ENCODE measurements around the gene ELAVL1. TPM values are rescaled to one million over a fixed set of nuclear protein-coding genes. Genes with fewer than 3 reads are reported as not detected.

Gene ELAVL1
- total and polyA plus RNA-seq, 2 of the 13 experiments (the other 11 are each of a cell fraction or from before 2014, with no cell fraction given): 27.9 to 38.4 TPM

DNA sequence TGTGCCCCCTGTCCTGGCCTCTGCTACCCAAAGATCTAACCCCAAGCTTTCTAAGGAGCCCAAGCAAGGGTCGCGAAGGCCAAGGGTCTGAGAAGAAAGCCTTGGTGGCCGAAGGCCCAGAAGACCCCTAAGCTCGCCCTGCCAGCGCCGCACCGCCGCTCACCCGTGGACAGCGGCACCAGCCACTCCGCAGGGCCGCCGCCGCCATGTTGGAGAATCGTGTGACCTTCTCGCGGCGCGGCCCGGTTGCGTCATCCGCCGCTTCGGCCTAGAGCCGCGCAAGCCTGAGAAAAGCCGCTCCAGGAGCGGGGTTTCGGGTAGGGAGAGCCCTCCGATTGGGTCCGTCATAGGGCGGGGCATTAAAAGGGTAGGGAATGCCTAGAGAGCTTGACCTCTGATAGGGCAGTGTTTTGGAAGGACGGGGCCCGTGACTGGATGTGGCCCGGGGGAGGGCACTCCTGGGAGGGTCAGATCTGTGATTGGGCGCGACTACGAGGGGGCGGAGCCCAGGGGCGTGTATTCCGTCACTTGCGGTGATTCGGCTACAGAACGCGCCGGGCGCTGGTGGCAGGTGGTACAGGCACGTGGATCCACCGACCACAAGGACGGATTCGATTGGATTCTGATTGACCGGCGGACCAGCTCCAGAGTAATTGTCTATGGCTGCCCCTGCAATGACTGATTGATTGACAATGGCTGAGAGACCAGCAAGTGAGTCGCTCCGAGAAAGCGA is 61.8 kb downstream of the ELAVL1 start, which contains the start of gene TIMM44 (continued):
- peak; percentile 58; the same call in 1 of the 2 replicates for TF ChIP-seq ZSCAN31 (CRISPR knock-in tag; IDR thresholded peaks at IDR 0.05; ENCODE audit: low read depth)
- peak; percentile 76 for TF ChIP-seq TBX2 (CRISPR knock-in tag; IDR thresholded peaks at IDR 0.05; ENCODE audit: borderline replicate concordance)
- TF ChIP-seq MYNN (CRISPR knock-in tag; IDR thresholded peaks at IDR 0.05; ENCODE audit: low read depth): no peak
- no peak for TF ChIP-seq JUN (CRISPR knock-in tag; IDR thresholded peaks at IDR 0.05)
- TF ChIP-seq, protein P1, sequence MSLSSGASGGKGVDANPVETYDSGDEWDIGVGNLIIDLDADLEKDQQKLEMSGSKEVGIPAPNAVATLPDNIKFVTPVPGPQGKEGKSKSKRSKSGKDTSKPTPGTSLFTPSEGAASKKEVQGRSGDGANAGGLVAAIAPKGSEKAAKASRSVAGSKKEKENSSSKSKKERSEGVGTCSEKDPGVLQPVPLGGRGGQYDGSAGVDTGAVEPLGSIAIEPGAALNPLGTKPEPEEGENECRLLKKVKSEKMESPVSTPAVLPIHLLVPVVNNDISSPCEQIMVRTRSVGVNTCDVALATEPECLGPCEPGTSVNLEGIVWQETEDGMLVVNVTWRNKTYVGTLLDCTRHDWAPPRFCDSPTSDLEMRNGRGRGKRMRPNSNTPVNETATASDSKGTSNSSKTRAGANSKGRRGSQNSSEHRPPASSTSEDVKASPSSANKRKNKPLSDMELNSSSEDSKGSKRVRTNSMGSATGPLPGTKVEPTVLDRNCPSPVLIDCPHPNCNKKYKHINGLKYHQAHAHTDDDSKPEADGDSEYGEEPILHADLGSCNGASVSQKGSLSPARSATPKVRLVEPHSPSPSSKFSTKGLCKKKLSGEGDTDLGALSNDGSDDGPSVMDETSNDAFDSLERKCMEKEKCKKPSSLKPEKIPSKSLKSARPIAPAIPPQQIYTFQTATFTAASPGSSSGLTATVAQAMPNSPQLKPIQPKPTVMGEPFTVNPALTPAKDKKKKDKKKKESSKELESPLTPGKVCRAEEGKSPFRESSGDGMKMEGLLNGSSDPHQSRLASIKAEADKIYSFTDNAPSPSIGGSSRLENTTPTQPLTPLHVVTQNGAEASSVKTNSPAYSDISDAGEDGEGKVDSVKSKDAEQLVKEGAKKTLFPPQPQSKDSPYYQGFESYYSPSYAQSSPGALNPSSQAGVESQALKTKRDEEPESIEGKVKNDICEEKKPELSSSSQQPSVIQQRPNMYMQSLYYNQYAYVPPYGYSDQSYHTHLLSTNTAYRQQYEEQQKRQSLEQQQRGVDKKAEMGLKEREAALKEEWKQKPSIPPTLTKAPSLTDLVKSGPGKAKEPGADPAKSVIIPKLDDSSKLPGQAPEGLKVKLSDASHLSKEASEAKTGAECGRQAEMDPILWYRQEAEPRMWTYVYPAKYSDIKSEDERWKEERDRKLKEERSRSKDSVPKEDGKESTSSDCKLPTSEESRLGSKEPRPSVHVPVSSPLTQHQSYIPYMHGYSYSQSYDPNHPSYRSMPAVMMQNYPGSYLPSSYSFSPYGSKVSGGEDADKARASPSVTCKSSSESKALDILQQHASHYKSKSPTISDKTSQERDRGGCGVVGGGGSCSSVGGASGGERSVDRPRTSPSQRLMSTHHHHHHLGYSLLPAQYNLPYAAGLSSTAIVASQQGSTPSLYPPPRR (CRISPR knock-in tag; IDR thresholded peaks at IDR 0.05; ENCODE audit: borderline replicate concordance): no peak
- peak; percentile 39; the same call in 1 of the 2 replicates for TF ChIP-seq NFKBIZ (CRISPR knock-in tag; IDR thresholded peaks at IDR 0.05)
- peak; percentile 30; the same call in 1 of the 2 replicates for TF ChIP-seq CBFB (CRISPR knock-in tag; IDR thresholded peaks at IDR 0.05)
- TF ChIP-seq, protein P2, sequence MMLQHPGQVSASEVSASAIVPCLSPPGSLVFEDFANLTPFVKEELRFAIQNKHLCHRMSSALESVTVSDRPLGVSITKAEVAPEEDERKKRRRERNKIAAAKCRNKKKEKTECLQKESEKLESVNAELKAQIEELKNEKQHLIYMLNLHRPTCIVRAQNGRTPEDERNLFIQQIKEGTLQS (CRISPR knock-in tag; IDR thresholded peaks at IDR 0.05): peak; percentile 97
- TF ChIP-seq ARNT2 (CRISPR knock-in tag; IDR thresholded peaks at IDR 0.05; ENCODE audit: low read depth): peak; percentile 89
- no peak for TF ChIP-seq HDAC6 (IDR thresholded peaks at IDR 0.05; ENCODE audit: low read depth, low read length)
- TF ChIP-seq ELF4 (CRISPR knock-in tag; IDR thresholded peaks at IDR 0.05; ENCODE audit: borderline replicate concordance): no peak
- TF ChIP-seq ZBTB7A (CRISPR knock-in tag; IDR thresholded peaks at IDR 0.05): no peak
- TF ChIP-seq ONECUT2 (CRISPR knock-in tag; IDR thresholded peaks at IDR 0.05): 0 out of 2 replicates have a peak, but pooled peaks have one; percentile 16
- 0 out of 2 replicates have a peak, but pooled peaks have one; percentile 31 for TF ChIP-seq ZNF24 (IDR thresholded peaks at IDR 0.05)
- no peak for TF ChIP-seq ZNF225 (CRISPR knock-in tag; IDR thresholded peaks at IDR 0.05)
- TF ChIP-seq SP4 (CRISPR knock-in tag; IDR thresholded peaks at IDR 0.05): peak; percentile 97
- TF ChIP-seq ZBTB1 (CRISPR knock-in tag; IDR thresholded peaks at IDR 0.05; ENCODE audit: borderline replicate concordance): no peak
- TF ChIP-seq, protein P3, sequence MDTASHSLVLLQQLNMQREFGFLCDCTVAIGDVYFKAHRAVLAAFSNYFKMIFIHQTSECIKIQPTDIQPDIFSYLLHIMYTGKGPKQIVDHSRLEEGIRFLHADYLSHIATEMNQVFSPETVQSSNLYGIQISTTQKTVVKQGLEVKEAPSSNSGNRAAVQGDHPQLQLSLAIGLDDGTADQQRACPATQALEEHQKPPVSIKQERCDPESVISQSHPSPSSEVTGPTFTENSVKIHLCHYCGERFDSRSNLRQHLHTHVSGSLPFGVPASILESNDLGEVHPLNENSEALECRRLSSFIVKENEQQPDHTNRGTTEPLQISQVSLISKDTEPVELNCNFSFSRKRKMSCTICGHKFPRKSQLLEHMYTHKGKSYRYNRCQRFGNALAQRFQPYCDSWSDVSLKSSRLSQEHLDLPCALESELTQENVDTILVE (CRISPR knock-in tag; IDR thresholded peaks at IDR 0.05): peak; percentile 75; the same call in 1 of the 2 replicates
- TF ChIP-seq RARA (CRISPR knock-in tag; IDR thresholded peaks at IDR 0.05): no peak
- peak; percentile 55 for TF ChIP-seq ASH2L (IDR thresholded peaks at IDR 0.05; ENCODE audit: insufficient read length, low read depth, low read length)
- TF ChIP-seq, protein P4, sequence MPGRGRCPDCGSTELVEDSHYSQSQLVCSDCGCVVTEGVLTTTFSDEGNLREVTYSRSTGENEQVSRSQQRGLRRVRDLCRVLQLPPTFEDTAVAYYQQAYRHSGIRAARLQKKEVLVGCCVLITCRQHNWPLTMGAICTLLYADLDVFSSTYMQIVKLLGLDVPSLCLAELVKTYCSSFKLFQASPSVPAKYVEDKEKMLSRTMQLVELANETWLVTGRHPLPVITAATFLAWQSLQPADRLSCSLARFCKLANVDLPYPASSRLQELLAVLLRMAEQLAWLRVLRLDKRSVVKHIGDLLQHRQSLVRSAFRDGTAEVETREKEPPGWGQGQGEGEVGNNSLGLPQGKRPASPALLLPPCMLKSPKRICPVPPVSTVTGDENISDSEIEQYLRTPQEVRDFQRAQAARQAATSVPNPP (CRISPR knock-in tag; IDR thresholded peaks at IDR 0.05): peak; percentile 78; the same call in 1 of the 2 replicates
- no peak for TF ChIP-seq ZNF720 (CRISPR knock-in tag; IDR thresholded peaks at IDR 0.05)
- TF ChIP-seq PAWR (CRISPR knock-in tag; IDR thresholded peaks at IDR 0.05; ENCODE audit: borderline replicate concordance): no peak
- TF ChIP-seq ERF (CRISPR knock-in tag; IDR thresholded peaks at IDR 0.05): peak; percentile 85
